ENCODE data around the gene SS18L1. TPM values are rescaled to one million over a fixed set of nuclear protein-coding genes. Genes with fewer than 3 reads are reported as not detected.

The SS18L1 gene
- total and polyA plus RNA-seq, 10 of the 15 experiments (the other 5 are each of a cell fraction or from before 2014, with no cell fraction given) = 1.8 to 20.0 (median 6.6) TPM

GRCh38 chr20:62182469-62183425 is 39.2 kb downstream of the SS18L1 start, which contains the start of gene MTG2 (continued):
- peak; percentile 22; the same call in 1 of the 2 replicates for TF ChIP-seq MLLT1 (IDR thresholded peaks at IDR 0.05)
- TF ChIP-seq ZNF24 (IDR thresholded peaks at IDR 0.05) = peak; percentile 35; the same call in 1 of the 2 replicates
- no peak for TF ChIP-seq RB1 (IDR thresholded peaks at IDR 0.05; ENCODE audit: borderline replicate concordance)
- TF ChIP-seq SREBF2 (IDR thresholded peaks at IDR 0.05; ENCODE audit: low read length) = no peak
- TF ChIP-seq CEBPB (IDR thresholded peaks at IDR 0.05; ENCODE audit: borderline replicate concordance in 1 of 2, low read depth in 2 of 2, low read length in 2 of 2) = no peak
- no peak for TF ChIP-seq FOS (IDR thresholded peaks at IDR 0.05; ENCODE audit: borderline replicate concordance, extremely low read depth, insufficient read length)
- no peak for TF ChIP-seq PRDM15 (CRISPR knock-in tag; IDR thresholded peaks at IDR 0.05)
- TF ChIP-seq CBX3 (IDR thresholded peaks at IDR 0.05; ENCODE audit: borderline replicate concordance, low read depth) = no peak
- no peak for TF ChIP-seq SMAD1 (IDR thresholded peaks at IDR 0.05; ENCODE audit: low read depth, partially characterized antibody)
- peak; percentile 86; the same call in 1 of the 2 replicates for TF ChIP-seq TAF1 (IDR thresholded peaks at IDR 0.05; ENCODE audit: borderline replicate concordance, low read depth, low read length)
- peak; percentile 67; the same call in 1 of the 2 replicates for TF ChIP-seq ATF3 (IDR thresholded peaks at IDR 0.05; ENCODE audit: borderline replicate concordance, extremely low read depth, low read depth, low read length)
- TF ChIP-seq POU2F2 (IDR thresholded peaks at IDR 0.05; ENCODE audit: borderline replicate concordance, low read depth, low read length) = peak; percentile 89
- TF ChIP-seq DPF2 (IDR thresholded peaks at IDR 0.05) = peak; percentile 70; the same call in 1 of the 2 replicates
- TF ChIP-seq EP300 (IDR thresholded peaks at IDR 0.05; ENCODE audit: borderline replicate concordance in 1 of 2, control insufficient read depth in 1 of 2, low read depth in 2 of 2, low read length in 2 of 2) = 0 out of 4 replicates have a peak, but pooled peaks of 1 of the 2 experiments have one; percentile 46
- peak; percentile 49; the same call in 1 of the 2 replicates for TF ChIP-seq SMARCA5 (IDR thresholded peaks at IDR 0.05)
- peak; percentile 94 for TF ChIP-seq SMAD5 (IDR thresholded peaks at IDR 0.05; ENCODE audit: low read depth)
- no peak for TF ChIP-seq RAD21 (IDR thresholded peaks at IDR 0.05; ENCODE audit: insufficient read depth, low read depth, low read length)
- no peak for TF ChIP-seq KAT2A (conservative IDR thresholded peaks at IDR 0.05; ENCODE audit: control insufficient read depth, low read depth, low read length)
- TF ChIP-seq TCF3 (IDR thresholded peaks at IDR 0.05; ENCODE audit: borderline replicate concordance, insufficient read depth, low read depth, low read length) = 0 out of 2 replicates have a peak, but pooled peaks have one; percentile 51
- no peak for TF ChIP-seq SMC3 (IDR thresholded peaks at IDR 0.05; ENCODE audit: borderline replicate concordance, low read length)
- no peak for TF ChIP-seq BMI1 (IDR thresholded peaks at IDR 0.05; ENCODE audit: borderline replicate concordance)
- peak; percentile 95 for TF ChIP-seq LARP7 (IDR thresholded peaks at IDR 0.05)
- peak; percentile 98 for TF ChIP-seq POLR2AphosphoS5 (IDR thresholded peaks at IDR 0.05; ENCODE audit: low read length)
- TF ChIP-seq EED (IDR thresholded peaks at IDR 0.05; ENCODE audit: low read depth) = no peak
